Activated CD4-positive, alpha-beta T cell treated with anti-CD3 and anti-CD28 coated beads, Interleukin-2, amount 50 U/mL, for 4 hours (primary cell): ENCODE data around the gene RB1.
"Not testable (repeated sequence)": the region's sequence is repeated elsewhere in the genome, so short reads cannot be mapped to it uniquely, and the experiment has no call there.

Experiments used
- DNase-seq, 2 experiments: peaks; one replicate each; pipeline ENCODE4 v3.0.0-alpha.2; 2020

The RB1 gene

GRCh38 chr13:48299591-48299990, 4.0 kb upstream of the RB1 start:
- no peak for DNase-seq

- no peak for DNase-seq
Measured at GRCh38 chr13:48302871-48303358, 636 bp upstream of the RB1 start.

GRCh38 chr13:48304143-48304876, 759 bp downstream of the RB1 start:
- DNase-seq: no peak

GRCh38 chr13:48311223-48311622, 7.7 kb downstream of the RB1 start:
- no peak for DNase-seq

GRCh38 chr13:48315969-48316650, 12.6 kb downstream of the RB1 start:
- no peak for DNase-seq

GRCh38 chr13:48316826-48317510, 13.4 kb downstream of the RB1 start:
- no peak for DNase-seq

- DNase-seq: no peak
Measured at GRCh38 chr13:48317511-48318376, 14.2 kb downstream of the RB1 start.

GRCh38 chr13:48318377-48318811, 14.8 kb downstream of the RB1 start:
- DNase-seq: no peak

GRCh38 chr13:48318821-48319511, 15.4 kb downstream of the RB1 start:
- DNase-seq: no peak

GRCh38 chr13:48319531-48320398, 16.2 kb downstream of the RB1 start:
- no peak for DNase-seq

GRCh38 chr13:48320399-48320790, 16.8 kb downstream of the RB1 start:
- no peak for DNase-seq

- no peak for DNase-seq
Measured at GRCh38 chr13:48320891-48321510, 17.4 kb downstream of the RB1 start.

- no peak for DNase-seq
Measured at GRCh38 chr13:48322294-48322693, 18.7 kb downstream of the RB1 start.

- no peak for DNase-seq
Measured at GRCh38 chr13:48333976-48334375, 30.4 kb downstream of the RB1 start.

- no peak for DNase-seq
Measured at GRCh38 chr13:48334534-48335127, 31.1 kb downstream of the RB1 start.

- DNase-seq: not testable (repeated sequence)
Measured at GRCh38 chr13:48339198-48339597, 35.6 kb downstream of the RB1 start.

- no peak for DNase-seq
Measured at GRCh38 chr13:48344264-48344663, 40.7 kb downstream of the RB1 start.

GRCh38 chr13:48346583-48346982, 43.0 kb downstream of the RB1 start:
- no peak for DNase-seq

GRCh38 chr13:48349525-48349924, 46.0 kb downstream of the RB1 start:
- no peak for DNase-seq

GRCh38 chr13:48353590-48353989, 50.0 kb downstream of the RB1 start:
- DNase-seq: no peak
